Measurements from ENCODE around the gene NEUROD2. TPM values are rescaled to one million over a fixed set of nuclear protein-coding genes. Genes with fewer than 3 reads are reported as not detected.

The NEUROD2 gene
- total and polyA plus RNA-seq, 12 donors, result 0.08 TPM; not detected in 11

DNA sequence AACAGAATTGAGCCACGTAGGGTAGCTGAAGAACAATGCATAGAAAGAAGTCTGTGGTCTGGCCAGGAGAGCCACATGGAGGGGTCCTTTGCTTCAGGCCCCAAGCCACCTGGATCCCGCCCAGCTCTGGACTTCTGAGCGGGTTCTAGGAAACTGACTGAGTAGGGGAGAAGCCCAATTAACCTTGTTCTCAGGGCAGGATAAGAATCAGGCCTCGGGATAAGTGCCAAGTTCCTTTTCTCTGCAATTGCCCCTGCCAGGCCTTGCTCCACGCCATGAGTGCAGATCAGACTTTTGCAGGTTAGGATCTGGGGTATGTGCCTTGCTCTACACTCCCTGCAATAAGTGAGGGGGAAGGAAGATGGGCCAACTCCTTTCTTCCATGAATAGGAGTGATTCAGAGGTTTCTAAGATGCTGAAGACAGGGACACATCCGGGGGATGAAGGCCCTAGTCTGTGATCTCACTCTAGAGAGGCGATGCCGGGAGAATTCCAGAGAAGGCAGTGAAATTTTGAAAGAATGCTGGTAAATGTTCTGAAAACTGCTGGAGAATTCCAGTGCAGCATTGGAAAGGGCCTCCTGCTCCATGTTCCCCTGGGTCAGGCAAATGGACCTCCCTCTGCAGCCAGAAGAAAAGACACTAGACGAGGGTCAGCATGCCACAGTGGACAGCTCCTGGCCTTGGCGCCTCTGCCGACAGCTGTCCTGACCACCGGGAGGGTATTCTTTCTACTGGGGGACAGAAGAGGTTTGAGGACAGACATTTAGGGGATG lies 5.8 kb downstream of the NEUROD2 start:
- WGBS, 4 donors, result 40 to 58% (median 47%) methylated on average over 10 to 12 of the region's 12 CpGs
- Histone ChIP-seq H3K27ac (no peak overlapping the region), H3K4me3 (no peak overlapping the region), H3K27me3 (peaks cover 99% of the 10 kb centered on the region), H3K36me3 (replicated peaks in 1 of 2) (no peaks in the 10 kb centered on the region), H3K9me3 (replicated peaks in 1 of 3) (no peaks in the 10 kb centered on the region), H3K4me1 (replicated peaks in 1 of 2) (peaks cover 21 to 35% of the 10 kb centered on the region in 2 donors)
- intact Hi-C loops (cut with DNase I), result no loop called here
- TF ChIP-seq, protein P1, sequence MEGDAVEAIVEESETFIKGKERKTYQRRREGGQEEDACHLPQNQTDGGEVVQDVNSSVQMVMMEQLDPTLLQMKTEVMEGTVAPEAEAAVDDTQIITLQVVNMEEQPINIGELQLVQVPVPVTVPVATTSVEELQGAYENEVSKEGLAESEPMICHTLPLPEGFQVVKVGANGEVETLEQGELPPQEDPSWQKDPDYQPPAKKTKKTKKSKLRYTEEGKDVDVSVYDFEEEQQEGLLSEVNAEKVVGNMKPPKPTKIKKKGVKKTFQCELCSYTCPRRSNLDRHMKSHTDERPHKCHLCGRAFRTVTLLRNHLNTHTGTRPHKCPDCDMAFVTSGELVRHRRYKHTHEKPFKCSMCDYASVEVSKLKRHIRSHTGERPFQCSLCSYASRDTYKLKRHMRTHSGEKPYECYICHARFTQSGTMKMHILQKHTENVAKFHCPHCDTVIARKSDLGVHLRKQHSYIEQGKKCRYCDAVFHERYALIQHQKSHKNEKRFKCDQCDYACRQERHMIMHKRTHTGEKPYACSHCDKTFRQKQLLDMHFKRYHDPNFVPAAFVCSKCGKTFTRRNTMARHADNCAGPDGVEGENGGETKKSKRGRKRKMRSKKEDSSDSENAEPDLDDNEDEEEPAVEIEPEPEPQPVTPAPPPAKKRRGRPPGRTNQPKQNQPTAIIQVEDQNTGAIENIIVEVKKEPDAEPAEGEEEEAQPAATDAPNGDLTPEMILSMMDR (IDR thresholded peaks at IDR 0.05), result no peak
- no peak for DNase-seq

DNA sequence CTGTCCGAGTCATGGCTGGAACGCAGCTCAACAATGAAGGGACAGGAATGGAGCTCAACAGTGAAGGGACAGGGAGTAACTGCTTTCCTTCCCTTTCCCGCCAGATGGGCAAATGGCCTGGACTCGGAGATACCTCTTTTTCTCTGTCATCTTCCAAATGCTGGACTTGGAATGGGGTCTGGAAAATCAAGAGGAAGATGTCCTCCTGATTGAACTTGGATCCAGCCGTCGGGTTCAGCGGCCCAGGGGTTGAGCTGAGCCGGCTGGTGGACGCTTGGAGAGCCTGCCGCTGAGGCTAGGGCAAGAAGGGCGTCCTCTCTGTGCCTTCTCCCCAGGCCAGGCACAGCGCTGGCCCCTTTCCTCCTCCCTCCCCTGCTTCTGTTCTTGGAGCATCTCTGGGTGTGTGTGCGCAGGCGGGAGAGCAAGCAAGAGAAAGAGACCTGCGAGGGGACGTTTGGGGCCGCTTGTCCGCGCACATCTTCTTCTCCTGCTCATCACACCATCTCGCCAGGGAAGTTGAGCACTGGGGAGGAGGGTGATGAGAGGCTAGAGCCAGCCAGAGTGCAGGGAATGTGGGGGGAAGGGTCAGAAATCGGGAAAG lies 6.6 kb downstream of the NEUROD2 start:
- TF ChIP-seq, protein P1 (IDR thresholded peaks at IDR 0.05), result no peak
- TF ChIP-seq POLR2A (IDR thresholded peaks at IDR 0.05), result no peak
- Histone ChIP-seq H3K4me3 (no peak overlapping the region), H3K4me1 (replicated peaks in 1 of 2) (peaks cover 13 to 26% of the 10 kb centered on the region in 2 donors), H3K9me3 (replicated peaks in 1 of 3) (no peaks in the 10 kb centered on the region), H3K27me3 (peaks cover 99% of the 10 kb centered on the region), H3K27ac (no peak overlapping the region), H3K36me3 (replicated peaks in 1 of 2) (no peaks in the 10 kb centered on the region)
- 13 to 16% (median 15%) methylated on average over 13 to 21 of the region's 21 CpGs for WGBS, 4 donors
- intact Hi-C loops (cut with DNase I), result no loop called here
- DNase-seq, result no peak

DNA sequence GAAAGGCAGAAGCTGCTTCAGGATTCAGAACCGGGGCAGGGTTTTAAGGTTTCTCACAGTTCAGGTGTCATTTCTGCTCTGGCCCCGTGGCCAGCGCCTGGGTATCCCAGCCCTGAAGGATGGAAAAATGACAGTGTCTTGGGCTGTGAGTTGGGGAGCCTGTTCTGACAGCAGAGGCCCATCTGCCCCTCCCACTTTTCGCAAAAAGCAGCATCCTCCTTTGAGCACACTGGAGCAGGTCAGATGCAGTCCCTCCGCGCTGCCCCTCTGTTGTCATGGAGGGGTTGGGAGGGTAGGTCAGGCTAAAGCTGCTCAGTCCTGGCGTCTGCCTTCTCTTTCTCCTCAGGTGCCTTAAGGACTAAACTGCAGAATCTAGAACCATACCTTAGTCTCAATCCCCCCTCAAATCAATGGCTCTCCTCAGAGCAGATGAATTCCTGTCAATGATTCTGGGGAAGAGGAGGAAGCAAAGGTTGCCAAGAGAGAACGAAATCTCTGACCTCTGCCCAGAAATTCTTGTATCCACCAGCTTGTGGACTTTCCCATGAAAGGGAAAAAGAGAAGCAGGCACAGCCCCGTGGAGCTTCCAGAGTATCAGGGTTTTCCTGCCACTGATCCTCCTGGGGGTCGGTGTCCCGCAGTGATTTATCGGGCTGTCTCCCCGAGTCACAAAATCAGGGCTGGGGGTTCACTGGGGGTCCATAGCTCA lies 7.3 kb downstream of the NEUROD2 start:
- Histone ChIP-seq H3K36me3 (replicated peaks in 1 of 2) (no peaks in the 10 kb centered on the region), H3K27me3 (peaks cover 99% of the 10 kb centered on the region), H3K27ac (no peak overlapping the region), H3K4me3 (no peak overlapping the region), H3K4me1 (replicated peaks in 1 of 2) (peaks cover 7 to 20% of the 10 kb centered on the region in 2 donors), H3K9me3 (replicated peaks in 1 of 3) (no peaks in the 10 kb centered on the region)
- no peak for DNase-seq
- 0 to 7% (median 5%) methylated on average over 10 to 13 of the region's 13 CpGs for WGBS, 4 donors
- intact Hi-C loops (cut with DNase I), result no loop called here
- TF ChIP-seq POLR2A (IDR thresholded peaks at IDR 0.05), result no peak
- TF ChIP-seq, protein P1 (IDR thresholded peaks at IDR 0.05), result no peak

DNA sequence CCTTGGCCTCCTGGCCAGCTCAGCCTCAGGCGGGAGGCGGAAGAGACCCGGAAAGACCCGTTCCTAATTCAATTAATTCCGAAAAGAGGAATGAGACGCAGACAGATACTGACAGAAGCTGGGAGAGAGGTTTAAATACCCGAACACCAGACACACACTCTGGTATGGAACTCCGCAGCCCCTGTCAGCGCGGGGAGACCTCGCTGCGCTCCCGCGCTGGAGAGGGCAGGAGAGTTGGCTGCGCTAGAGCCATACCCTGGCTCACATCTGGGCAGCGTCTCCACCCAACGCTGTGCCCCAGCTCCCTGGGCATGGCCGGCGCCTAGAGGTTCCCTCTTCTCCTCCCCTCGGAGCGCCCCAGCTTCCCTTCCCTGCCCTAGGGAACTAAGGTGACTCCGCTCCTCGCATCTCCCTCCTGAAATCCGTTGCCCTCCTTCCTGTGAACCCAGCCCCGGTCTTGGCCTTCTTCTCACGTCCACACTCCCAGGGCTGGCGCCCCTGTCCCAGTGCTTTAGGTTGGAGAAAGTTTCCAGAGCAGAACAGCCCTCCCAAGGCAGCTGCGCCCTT lies 8.0 kb downstream of the NEUROD2 start:
- intact Hi-C loops (cut with DNase I), result no loop called here
- Histone ChIP-seq H3K27me3 (peaks cover 95% of the 10 kb centered on the region), H3K36me3 (replicated peaks in 1 of 2) (no peaks in the 10 kb centered on the region), H3K4me1 (replicated peaks in 1 of 2) (peaks cover 7 to 16% of the 10 kb centered on the region in 2 donors), H3K4me3 (no peak overlapping the region), H3K27ac (no peak overlapping the region), H3K9me3 (replicated peaks in 1 of 3) (no peaks in the 10 kb centered on the region)
- no peak for DNase-seq
- 7 to 9% (median 8%) methylated on average over 14 to 28 of the region's 28 CpGs for WGBS, 4 donors
- TF ChIP-seq, protein P1 (IDR thresholded peaks at IDR 0.05), result no peak
- no peak for TF ChIP-seq POLR2A (IDR thresholded peaks at IDR 0.05)
